ENCODE results near the gene NRXN2.

The NRXN2 gene

GRCh38 chr11:64694821-64695365 is 28.1 kb downstream of the NRXN2 start:
- peak; percentile 12 for DNase-seq

- DNase-seq: no peak
Observed at GRCh38 chr11:64694026-64694755, 28.8 kb downstream of the NRXN2 start.

- no peak for DNase-seq
Observed at GRCh38 chr11:64692764-64693331, 30.1 kb downstream of the NRXN2 start.

- no peak for DNase-seq
Observed at GRCh38 chr11:64691543-64691942, 31.5 kb downstream of the NRXN2 start.

- no peak for DNase-seq
Observed at GRCh38 chr11:64690235-64690634, 32.8 kb downstream of the NRXN2 start.

- peak; percentile 83 for DNase-seq
Observed at GRCh38 chr11:64688534-64688982, 34.4 kb downstream of the NRXN2 start.

- DNase-seq: no peak
Observed at GRCh38 chr11:64687643-64688533, 35.1 kb downstream of the NRXN2 start.

GRCh38 chr11:64687204-64687603 is 35.8 kb downstream of the NRXN2 start:
- no peak for DNase-seq

- no peak for DNase-seq
Observed at GRCh38 chr11:64686466-64687170, 36.4 kb downstream of the NRXN2 start.

GRCh38 chr11:64685536-64685935 is 37.5 kb downstream of the NRXN2 start:
- DNase-seq: no peak

GRCh38 chr11:64684357-64684756 is 38.6 kb downstream of the NRXN2 start:
- no peak for DNase-seq

GRCh38 chr11:64681171-64681570 is 41.8 kb downstream of the NRXN2 start:
- DNase-seq: no peak

GRCh38 chr11:64679846-64680245 is 43.2 kb downstream of the NRXN2 start:
- no peak for DNase-seq

GRCh38 chr11:64677441-64678023 is 45.5 kb downstream of the NRXN2 start:
- no peak for DNase-seq

- DNase-seq: no peak
Observed at GRCh38 chr11:64676261-64676615, 46.8 kb downstream of the NRXN2 start.

- no peak for DNase-seq
Observed at GRCh38 chr11:64675450-64676260, 47.3 kb downstream of the NRXN2 start.

- DNase-seq: no peak
Observed at GRCh38 chr11:64674774-64675173, 48.2 kb downstream of the NRXN2 start.

GRCh38 chr11:64673279-64673678 is 49.7 kb downstream of the NRXN2 start:
- no peak for DNase-seq

- no peak for DNase-seq
Observed at GRCh38 chr11:64672875-64673274, 50.1 kb downstream of the NRXN2 start.

- DNase-seq: no peak
Observed at GRCh38 chr11:64670975-64671374, 52.0 kb downstream of the NRXN2 start.

GRCh38 chr11:64667154-64667745 is 55.7 kb downstream of the NRXN2 start:
- DNase-seq: no peak
